Central memory CD4-positive, alpha-beta T cell (primary cell): Measurements from ENCODE around the gene RFC4.

Experiments used
- DNase-seq: peaks from one replicate; pipeline ENCODE4 v3.0.0; 2022

The RFC4 gene

DNA sequence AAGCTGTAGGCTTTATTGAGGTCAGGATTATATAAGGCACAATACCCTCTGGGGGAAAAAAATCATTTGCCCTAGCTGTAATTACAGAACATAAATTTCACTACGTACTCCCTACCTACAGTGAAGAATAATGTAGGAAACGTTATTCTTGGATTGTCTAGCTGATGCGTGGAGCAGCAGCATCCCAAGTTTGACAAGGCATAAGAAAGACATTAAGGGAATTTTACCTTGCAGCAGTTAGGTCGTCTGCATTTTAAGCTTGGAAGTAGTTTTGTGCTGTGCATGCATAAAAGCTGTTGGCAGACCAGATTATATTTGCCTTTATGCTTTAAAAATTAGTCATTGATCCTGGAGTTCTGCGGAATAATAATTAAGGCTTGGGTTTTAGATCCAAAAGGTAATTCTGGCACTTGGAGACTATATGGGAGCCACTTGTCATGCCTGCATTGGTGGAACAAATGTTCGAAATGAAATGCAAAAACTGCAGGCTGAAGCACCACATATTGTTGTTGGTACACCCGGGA is 20.7 kb downstream of the RFC4 start:
- DNase-seq, result no peak

DNA sequence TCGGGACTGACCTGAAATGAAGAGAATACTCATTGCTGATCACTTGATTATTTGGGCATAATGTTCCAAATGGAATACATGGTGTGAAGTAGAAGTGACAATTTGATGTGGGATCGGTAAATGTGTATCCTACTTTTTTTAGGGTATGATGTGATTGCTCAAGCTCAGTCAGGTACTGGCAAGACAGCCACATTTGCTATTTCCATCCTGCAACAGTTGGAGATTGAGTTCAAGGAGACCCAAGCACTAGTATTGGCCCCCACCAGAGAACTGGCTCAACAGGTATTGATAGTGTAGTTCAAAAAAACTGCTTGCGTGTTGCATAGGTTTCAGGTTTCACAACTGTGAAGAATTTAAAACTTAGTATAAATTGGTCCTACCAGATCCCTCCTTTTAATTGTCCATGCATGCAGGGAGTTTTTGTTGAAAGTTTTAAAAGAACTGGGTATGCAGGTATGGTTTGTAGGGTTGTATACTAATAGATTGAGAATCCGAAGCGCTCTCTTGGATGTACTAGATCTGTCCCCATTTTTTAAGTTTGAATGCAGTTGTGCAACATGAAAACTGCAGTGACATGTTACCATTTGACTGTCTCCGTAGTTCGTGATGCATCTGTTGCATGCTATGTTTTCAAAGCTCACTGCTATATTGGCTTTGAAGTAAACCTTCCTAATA is 21.3 kb downstream of the RFC4 start:
- DNase-seq, result no peak

DNA sequence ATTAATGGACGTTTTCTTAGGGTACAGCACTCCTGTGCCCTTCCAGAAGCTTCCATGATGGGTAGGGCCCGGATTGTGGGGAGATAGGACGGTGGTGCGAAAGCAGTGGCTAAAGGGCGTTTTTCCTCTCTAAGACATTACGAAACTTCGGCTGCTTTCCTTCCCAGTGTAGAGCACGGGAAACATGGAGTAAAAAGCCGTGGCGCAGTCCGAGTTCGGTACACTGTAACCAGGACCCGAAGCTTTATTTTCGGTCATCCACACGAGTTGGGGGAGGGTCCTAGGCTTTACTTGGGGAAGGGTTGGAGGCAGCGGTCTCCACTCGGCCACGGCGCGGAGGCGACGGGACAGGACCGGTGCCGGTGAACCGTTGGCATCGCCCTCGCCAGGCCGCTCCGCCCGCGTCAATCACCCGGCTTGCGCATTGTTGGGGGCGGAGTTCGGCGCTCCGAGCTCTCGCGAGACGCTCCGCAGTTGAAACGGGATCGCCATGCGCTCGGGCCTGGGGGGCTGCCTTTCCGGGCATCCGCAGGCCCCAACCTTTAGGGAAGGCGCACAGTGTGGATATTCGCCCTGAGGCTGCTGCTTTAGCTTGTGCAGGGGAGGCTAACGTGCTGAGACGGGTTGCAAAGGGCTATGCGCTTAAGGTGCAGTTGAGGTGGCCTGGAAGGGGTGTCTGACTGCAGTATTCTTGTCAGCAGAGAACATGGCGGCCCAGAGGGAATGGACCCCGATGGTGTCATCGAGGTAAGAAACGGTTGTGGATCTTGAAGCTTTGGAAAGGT is 22.4 kb downstream of the RFC4 start:
- DNase-seq, result peak; percentile 81

DNA sequence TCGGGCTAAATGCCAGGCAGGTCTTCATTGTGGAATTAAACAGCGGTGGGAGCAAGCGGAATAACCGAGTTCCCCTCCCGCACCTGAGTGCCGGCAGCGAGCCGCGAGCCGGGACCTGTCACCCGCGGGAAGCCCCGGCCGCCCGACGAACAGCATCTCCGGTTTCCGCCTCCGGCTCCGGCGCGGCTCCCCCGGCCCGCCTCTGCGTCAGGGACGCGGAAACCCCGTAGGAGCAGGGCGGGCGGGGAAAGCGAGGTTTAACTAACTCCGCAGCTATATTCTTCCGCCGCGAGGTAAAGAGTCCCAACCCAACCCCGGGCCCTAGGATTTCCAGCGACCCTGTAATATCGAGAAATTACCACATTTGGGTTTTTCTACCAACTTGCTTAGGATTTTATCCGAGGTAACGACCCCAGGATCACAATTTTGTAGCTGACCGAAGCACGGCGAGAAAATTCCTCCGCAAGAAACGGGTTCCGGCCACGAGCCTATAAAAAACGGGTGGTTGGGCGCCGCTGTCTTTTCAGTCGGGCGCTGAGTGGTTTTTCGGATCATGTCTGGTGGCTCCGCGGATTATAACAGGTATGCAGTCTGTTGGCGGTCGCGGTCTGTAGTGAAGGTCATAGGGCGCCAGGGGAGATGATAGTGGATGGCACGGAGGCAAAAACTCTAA is 23.1 kb downstream of the RFC4 start, which contains the start of gene EIF4A2:
Gene EIF4A2, plus strand, starts transcription at position 520 of the 673 bp plus-strand sequence. Its CDS starts 34 bp downstream, at position 554.
- peak; percentile 93 for DNase-seq

DNA sequence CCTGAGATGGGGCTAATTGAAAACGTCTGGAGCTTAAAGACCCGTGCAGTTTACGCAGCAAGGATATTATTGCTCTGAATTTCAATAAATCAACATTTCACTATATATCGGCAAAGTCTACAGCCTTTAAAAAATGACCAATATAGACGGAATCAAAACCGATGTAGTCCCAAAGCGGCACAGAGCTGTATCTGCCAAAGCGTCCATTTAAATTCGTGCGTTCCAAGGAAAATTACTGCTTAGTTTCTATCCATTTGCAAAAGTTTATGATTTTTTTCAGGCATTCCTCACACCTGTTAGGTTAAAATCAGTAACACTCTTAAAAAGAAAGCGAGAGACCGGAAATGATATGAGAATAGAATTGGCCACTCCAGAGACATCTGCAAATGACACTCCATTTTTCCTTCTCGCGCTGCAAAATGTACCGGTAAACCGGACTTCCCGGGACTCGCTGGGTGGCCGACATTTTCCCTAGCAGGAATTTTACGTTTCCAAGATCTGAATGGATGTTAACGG is 23.7 kb downstream of the RFC4 start:
- no peak for DNase-seq

DNA sequence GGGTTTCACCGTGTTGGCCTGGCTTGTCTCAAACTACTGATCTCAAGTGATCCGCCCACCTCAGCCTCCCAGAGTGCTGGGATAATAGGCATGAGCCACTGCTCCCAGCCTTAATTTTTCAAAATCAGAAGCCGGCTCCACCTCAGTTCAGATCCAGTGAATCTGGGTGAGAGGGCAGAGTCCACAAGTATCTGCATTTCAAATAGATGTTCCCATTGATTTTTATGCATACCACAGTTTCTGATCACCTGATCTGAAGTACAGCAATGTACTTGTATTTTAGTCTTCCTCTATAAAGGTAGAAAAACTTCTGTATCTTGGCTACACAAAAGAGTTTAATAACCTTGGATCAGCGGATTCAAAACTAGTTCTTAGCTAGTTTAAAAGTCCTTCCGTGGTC is 27.1 kb downstream of the RFC4 start:
- no peak for DNase-seq

- no peak for DNase-seq
Measured at GRCh38 chr3:186775999-186776398, 30.3 kb downstream of the RFC4 start.

DNA sequence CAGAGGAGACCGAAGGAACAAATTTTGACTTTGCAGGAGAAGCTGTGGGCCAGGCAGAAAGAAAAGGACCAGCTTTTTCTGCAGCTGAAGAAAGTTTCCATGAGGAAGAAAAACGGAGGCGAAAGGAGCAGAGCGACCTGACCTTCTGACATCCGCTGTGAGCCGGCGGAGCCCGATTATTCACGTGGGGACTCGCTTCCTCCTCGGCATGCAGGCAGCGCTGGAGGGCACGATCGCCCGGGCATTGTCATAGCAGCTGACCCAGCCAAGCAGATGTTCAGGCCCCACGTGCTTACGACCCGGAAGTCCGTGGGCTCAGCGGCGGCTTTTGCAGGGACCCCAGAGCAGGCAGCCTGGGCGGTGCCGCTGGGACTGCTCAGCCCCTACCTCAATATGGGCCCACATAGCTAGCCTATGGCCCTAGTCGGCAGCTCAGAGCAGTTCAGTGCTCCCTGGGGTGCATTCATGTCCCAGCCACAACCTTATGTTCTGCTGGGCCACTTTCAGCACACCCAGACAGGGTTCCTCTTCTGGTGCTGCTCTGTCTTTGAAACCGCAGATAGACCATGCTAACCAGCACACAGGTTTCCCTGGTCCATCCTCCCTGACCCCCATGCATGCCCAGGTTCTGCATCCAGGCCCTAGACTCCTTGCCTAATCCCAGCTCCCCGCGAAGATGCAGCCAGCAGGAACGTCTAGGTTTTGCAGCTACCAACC is 33.4 kb downstream of the RFC4 start:
- peak; percentile 49 for DNase-seq

DNA sequence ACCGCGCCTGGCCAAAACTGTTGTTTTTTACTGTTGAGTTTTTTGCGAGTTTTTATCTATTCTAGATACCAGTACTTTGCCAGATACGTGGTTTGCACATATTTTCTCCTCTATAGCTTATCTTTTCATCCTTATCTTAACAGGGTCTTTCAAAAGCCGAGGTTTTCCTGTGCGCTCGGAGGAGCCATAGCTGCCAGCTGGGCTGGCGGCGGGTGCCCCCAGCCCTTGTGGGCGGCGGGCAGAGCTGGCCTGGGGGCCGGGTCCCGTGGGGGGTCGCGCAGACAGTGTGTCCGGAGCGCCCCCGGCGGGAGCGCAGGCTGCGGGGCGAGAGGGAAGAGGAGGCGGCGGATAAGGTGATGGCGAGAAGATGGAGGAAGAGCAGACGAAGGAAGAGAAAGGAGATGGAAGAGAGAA is 34.0 kb downstream of the RFC4 start:
- peak; percentile 5 for DNase-seq

GRCh38 chr3:186760897-186761447 is 45.3 kb downstream of the RFC4 start:
- DNase-seq, result no peak

GRCh38 chr3:186760141-186760833 is 46.0 kb downstream of the RFC4 start:
- DNase-seq, result no peak

GRCh38 chr3:186759231-186759930 is 46.9 kb downstream of the RFC4 start:
- DNase-seq, result no peak

GRCh38 chr3:186757686-186758220 is 48.5 kb downstream of the RFC4 start:
- no peak for DNase-seq

GRCh38 chr3:186757214-186757613 is 49.1 kb downstream of the RFC4 start:
- no peak for DNase-seq

GRCh38 chr3:186754871-186755270 is 51.4 kb downstream of the RFC4 start:
- DNase-seq, result no peak

DNA sequence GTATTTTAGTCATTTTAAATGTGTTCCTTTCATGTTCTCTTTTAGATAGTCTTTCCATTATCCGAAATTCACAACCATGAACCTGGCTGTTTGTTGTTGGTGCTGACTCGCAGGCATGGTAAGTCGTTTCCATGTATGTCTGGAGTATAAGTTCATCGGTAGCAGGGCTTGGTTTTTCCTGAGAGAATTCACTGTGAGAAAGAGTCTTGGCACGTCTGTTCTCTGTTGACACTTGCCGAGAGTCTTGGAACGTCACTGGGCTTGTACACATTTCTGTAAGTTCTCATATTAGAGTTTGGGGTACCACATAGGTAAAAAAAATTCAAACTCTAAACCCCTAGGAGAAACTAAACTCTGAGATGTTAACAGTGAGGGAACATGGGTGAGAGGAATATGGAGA is 52.3 kb downstream of the RFC4 start:
- DNase-seq, result no peak

- DNase-seq, result no peak
Measured at GRCh38 chr3:186751480-186751879, 54.8 kb downstream of the RFC4 start.

DNA sequence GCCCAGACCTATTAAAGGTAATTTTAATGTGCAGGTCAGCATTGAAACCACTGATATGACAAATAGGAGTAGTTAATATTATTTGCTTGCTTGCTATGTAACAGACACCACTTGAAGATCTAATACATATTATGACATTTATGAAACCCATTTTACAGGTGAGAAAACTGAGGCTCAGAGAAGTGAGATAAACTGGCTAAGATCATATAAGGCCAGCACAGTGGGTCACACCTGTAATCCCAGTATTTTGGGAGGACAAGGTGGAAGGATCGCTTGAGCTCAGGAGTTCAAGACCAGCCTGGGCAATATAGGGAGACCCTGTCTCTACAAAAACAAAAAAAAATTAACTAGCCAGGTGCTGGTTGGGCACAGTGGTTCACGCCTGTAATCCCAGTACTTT is 56.0 kb downstream of the RFC4 start:
- DNase-seq, result no peak

DNA sequence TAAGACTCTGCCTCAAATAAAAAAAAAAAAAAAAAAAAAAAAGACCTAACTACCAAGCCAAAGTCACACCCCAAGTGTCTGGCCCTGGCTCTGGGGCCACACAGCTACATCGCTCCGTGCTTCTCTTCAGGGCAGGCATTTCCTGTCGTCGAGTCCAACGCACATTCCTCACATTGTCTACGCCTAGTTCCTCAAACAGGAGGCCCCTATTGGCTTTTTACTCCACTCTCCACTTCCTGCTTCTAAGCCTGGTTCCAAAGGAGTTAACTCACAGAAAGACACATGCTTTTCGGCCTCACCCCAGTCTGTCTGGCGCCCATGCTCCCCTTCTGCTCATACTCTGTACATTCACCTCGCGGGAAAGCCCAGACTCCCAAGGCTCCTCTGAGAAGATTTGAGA is 60.3 kb downstream of the RFC4 start:
- DNase-seq, result no peak

GRCh38 chr3:186743666-186744065 is 62.6 kb downstream of the RFC4 start:
- no peak for DNase-seq
